GM12875 (cell line): ENCODE measurements around the gene TWIST1.

Experiments
- H3K4me3 ChIP-seq: one replicate; pipeline ENCODE4 v1.5.1; 2011; ENCODE audit warnings: low read depth, low read length, control low read depth
- TF ChIP-seq, protein P1 (sequence below): IDR thresholded peaks from 2 replicates; pipeline ENCODE4 v1.5.1; 2011; ENCODE audit warnings: low read depth, mild to moderate bottlenecking, control low read depth, inconsistent platforms, low read length, moderate library complexity, borderline replicate concordance; ENCODE audit not compliant: insufficient read depth

TWIST1 gene

DNA sequence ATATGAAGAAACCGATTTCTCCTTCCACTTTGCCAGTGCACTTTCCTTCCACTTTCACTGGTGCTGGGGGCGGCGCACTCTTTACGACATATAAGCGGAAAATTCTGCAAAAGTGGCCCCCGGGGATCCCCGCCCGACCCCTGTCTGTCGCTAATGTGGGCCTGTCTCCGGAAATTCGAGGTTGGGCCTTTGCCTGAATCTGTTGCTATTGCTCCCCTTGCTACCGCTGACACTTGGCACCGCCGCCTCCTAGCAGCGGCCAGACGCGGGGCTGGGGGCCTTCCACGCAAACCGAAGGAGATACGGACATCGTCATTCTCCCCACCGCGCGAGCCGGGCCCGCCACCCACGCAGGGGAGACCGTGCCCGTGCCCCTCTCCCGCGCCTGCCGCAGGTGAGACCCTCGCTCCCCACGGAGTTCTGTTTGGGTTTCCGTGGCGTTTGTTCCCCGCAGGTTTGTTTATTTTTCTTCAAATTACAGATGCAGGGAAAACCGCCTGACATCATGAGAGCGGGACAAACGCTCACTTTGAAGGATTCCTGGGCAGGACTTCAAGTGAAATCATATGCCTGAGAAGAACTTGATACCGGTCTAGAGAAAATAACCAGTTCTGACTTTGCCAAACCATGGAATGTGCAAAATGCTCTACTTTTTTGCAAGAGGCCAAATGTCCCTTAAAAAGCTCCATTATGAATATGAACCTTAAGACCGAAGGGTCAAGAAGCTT is 5.0 kb downstream of the TWIST1 start:
- no peak overlapping the region for H3K4me3 ChIP-seq
- TF ChIP-seq, protein P1, sequence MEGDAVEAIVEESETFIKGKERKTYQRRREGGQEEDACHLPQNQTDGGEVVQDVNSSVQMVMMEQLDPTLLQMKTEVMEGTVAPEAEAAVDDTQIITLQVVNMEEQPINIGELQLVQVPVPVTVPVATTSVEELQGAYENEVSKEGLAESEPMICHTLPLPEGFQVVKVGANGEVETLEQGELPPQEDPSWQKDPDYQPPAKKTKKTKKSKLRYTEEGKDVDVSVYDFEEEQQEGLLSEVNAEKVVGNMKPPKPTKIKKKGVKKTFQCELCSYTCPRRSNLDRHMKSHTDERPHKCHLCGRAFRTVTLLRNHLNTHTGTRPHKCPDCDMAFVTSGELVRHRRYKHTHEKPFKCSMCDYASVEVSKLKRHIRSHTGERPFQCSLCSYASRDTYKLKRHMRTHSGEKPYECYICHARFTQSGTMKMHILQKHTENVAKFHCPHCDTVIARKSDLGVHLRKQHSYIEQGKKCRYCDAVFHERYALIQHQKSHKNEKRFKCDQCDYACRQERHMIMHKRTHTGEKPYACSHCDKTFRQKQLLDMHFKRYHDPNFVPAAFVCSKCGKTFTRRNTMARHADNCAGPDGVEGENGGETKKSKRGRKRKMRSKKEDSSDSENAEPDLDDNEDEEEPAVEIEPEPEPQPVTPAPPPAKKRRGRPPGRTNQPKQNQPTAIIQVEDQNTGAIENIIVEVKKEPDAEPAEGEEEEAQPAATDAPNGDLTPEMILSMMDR: no peak

DNA sequence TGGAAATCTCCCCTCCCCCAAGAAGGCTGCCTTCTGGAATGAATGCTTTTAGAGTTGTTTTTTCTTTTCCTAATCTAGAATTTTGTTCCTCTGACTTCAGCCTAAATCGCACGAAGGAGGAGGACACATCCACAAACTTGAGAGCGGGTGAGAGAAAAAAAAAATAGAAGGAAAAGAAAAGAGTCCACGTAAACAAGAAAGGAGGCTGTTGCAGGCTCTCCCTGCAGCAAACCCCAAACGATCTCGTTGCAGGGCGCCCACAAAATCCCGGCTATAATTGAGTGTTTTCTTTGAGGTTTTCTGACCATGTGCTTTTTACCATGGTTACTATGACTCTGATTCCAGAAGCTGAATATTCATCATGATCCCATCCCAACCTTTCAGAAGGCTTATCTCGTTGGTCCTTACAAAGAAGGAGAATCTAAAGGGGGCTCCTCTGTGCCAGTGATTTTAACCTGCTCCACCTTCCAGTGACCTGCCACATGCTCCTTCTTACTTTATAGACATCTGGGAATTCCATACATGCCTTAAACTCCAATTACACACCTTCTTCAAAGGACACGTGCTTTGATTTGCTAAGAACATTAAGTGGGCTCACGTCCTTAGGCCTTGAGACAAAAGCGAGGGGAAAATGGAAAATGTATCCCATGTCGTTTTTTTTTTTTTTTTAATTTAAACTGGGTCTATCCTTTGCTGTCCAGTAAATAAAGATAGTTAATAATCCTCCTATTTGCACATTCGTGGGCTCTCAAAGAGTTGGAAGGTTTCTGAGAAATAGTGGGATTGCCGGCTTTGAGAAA is 5.8 kb downstream of the TWIST1 start:
- TF ChIP-seq, protein P1: no peak
- H3K4me3 ChIP-seq: no peak overlapping the region

DNA sequence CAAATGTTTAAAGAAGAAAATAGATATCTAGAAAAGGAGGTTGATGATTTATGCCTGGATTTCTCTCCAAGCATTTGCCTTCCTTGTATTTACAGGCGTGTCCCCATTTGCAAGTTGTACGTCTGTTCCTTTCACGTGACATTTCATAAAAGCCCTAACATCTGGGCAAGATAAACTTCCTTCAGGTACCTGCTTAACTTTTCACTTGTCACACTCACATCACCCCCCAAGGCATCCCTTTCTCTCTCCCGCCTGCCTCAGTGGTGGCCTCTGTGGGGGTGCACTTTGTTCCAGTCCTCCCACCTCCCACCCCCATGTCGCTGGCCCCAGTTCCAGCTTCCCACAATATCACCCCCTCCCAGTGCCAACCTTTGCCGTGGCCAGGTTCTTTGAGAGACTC is 6.7 kb downstream of the TWIST1 start:
- H3K4me3 ChIP-seq: no peak overlapping the region
- TF ChIP-seq, protein P1: no peak

DNA sequence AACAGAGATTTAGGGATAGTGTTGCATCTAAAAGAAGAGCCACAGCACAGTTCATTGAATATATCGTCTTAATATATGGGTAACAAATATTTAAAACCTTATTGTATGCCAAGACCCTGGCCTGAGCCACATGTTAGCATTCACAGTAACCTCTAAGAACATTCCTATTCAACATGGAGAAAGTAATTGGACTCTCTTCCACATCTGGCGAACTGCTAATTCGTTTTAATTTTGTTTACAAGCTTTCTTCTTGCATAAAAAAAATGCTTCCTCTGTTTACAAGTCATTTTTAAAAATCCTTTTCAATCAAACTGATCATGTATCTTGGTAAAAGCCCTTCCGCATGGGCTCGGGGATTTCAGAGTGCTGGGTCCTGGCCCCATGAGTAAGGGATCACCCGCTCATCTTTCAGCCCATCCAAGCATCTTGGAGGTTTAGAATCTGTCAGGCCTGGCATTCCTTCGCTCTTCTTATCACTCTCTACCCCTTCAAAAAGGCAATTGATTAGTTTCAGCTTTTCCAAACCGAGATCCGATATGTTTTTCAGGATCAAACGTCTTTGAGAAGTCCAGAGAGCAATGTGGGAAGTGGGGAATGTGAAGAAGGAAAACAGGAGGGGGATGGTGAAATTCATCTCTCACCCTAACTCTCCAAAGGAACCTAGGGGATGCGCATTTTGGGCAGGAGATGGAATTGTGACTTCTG is 7.3 kb downstream of the TWIST1 start:
- no peak overlapping the region for H3K4me3 ChIP-seq
- TF ChIP-seq, protein P1: no peak

DNA sequence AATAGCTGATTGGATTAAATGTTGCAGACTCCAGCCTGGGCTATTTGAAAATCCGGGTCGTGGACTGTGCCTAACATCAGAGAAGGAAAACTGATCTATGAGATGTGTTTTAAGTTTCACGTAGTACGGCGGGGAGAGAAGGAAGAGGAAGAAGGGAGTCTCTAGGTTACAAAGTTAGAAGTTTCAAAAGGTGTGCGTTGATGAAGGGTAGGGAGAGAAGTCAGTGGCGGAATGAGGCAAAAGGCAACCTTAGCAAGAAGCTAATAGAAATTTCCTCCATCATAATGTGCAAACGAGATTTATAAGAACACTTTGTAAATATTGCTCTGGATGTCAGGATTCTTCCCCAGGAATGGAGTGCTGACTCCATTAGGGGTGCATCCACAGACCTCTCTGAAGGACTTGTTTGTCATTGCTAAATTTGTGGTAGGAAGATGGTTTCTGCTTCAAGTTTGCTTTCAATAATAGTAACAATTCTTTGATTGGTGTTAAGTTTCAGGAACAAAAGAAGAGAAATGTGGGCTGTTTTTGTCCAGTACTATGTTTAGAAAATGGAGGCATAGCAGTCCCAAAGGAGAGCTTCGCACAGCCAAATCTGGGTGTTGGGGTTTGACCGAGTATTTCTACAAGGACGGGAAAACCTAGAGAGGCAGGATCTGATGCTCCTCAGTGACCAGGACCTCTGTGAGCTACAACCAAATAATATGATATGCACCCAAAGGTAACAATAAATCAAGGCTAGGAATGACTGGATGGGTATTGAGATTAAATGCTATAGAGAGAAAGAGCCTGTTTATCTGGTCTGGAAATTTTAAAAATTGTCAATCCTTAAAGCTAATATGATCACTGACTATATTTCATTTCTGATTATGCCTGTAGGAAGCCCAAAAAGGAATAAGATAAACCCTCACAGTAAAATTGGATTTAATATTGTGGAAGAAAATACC is 8.2 kb downstream of the TWIST1 start:
- TF ChIP-seq, protein P1: no peak
- H3K4me3 ChIP-seq: no peak overlapping the region

DNA sequence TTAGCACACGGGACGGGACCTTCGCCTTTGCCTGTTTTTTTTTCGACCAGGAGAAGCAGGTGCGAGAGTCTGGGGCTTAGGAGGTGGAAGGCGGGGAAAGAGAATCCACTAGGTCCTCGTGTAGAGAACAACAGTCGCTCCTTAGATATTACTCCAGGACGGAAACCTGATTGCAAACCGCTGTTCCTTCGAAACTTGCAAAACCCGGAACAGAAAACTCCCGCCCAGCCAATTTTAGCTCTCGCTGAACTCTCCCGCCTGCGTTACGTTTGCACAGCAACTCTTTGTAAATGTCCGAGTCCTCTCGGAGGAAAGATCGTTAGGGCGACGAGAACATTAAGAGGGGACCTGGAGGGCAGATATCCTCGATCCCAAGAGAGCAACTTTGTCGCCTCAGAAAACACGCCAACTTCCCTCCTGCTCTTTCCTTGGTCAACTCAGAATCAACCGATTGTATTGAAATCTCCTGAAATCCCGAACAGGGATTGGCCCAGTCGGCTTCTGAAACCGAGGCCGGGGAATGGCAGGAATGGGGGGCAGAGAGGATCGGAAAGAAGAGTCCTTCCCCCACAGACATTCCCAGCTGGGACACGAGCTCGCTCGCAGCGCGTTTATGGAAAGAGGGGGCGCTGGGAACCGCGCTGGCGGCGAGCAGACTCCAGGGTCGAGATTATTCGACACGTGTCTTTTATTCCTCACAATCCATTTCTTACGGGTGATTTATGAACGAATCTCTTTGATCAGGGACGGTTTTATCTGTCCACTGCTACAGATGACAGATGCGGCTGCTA is 9.9 kb downstream of the TWIST1 start:
- H3K4me3 ChIP-seq: no peak overlapping the region
- TF ChIP-seq, protein P1: no peak
